Ovary (tissue), 9 donors: ENCODE data around the gene LYZ. TPM values are rescaled to one million over a fixed set of nuclear protein-coding genes. Genes with fewer than 3 reads are reported as not detected.

Experiments used
- DNase-seq, 5 donors: peaks; one replicate each; pipeline ENCODE4 v3.0.0-alpha.2; 2019 to 2020
- H3K27ac ChIP-seq, 2 donors: fragments of 200-600 bp; one replicate each; pipeline versions ENCODE4 v1.5.1 to v1.8.0; 2019 to 2022
- H3K27me3 ChIP-seq: fragments of 200-600 bp; one replicate; pipeline ENCODE4 v1.8.0; 2022
- H3K36me3 ChIP-seq: fragments of 200-600 bp; sonication (generic); one replicate; pipeline ENCODE4 v1.5.1; 2019
- H3K4me1 ChIP-seq: one replicate; pipeline ENCODE4 v1.8.1; 2013; ENCODE audit warnings: mild to moderate bottlenecking, moderate library complexity; ENCODE audit not compliant: insufficient read depth
- H3K4me3 ChIP-seq: fragments of 200-600 bp; sonication (generic); one replicate; pipeline ENCODE4 v1.5.1; 2017
- H3K9me3 ChIP-seq, 2 donors: fragments of 200-600 bp in 1 of 2; sonication (generic) in 1 of 2; one replicate each; pipeline versions ENCODE4 v1.5.1 to v1.8.1; 2013 to 2019; ENCODE audit warnings: mild to moderate bottlenecking in 1 of 2, moderate library complexity in 1 of 2
- EP300 ChIP-seq: sonication (generic); formaldehyde crosslinking; IDR thresholded peaks from one replicate; pipeline ENCODE4 v1.6.1; 2017; ENCODE audit warnings: antibody characterized with exemption
- POLR2A ChIP-seq: fragments of 450-650 bp; IDR thresholded peaks from one replicate; pipeline ENCODE4 v1.6.1; 2017; ENCODE audit warnings: antibody characterized with exemption, mild to moderate bottlenecking, moderate library complexity
- WGBS, 3 donors: extraction: QIAGEN DNeasy Blood & Tissue Kit in 1 of 3; methylation state at CpG; one replicate each; pipeline versions ENCODE4 v1.1.5 to v1.1.7; 2013 to 2017; 5-methylcytosine and 5-hydroxymethylcytosine counted together
- intact Hi-C, 4 donors: fragments of 100-400 bp; cut with DNase I; formaldehyde crosslinking; loops; one replicate each; pipeline versions ENCODE4 v1.11.0 to v1.15.1; 2022 to 2023
- polyA plus RNA-seq, 2 donors: library from polyadenylated mRNA; stranded (reverse); fragments of 200-250 nt in 1 of 2; fragments of 350-450 nt in 1 of 2; fragmentation: Illumina TruSeq in 1 of 2; extraction: RNeasy Lipid Tissue Mini Kit (QIAGEN cat#74804) in 1 of 2; gene quantifications; one replicate each; pipeline ENCODE4 v1.2.3, GENCODE V29; 2013 to 2014
- total RNA-seq, 7 donors: library from RNA; depleted of rRNA in 2 of 7; stranded (reverse); fragments of >200 nt in 2 of 7; fragmentation: NEBNext Ultra II Directional in 3 of 7; extraction: Animal tissue kit (Norgen Biotek cat#: 25700) in 3 of 7; gene quantifications; one replicate each; pipeline versions ENCODE4 v1.1.0 to v1.2.4, GENCODE V29; 2016 to 2023
- TF ChIP-seq, protein P1 (sequence below), 3 donors: fragments of 450-650 bp in 2 of 3; fragments of 200-600 bp in 1 of 3; IDR thresholded peaks; one replicate each; pipeline versions ENCODE4 v1.5.1 to v1.8.0; 2016 to 2022; ENCODE audit warnings: antibody characterized with exemption in 3 of 3, mild to moderate bottlenecking in 1 of 3
- donor health status: DM: no; HTN: no; CAD: no; lungs with moderate emphysema.
- donor health status: DM: no; HTN: no; CAD: no.
- donor health status: Bipolar disorder and iron deficiency.
- donor health status: DM: yes; HTN: yes; CAD: no.
- donor health status: DM: no; HTN: no; CAD: no.
- donor health status: DM: yes; HTN: yes; CAD: no.

LYZ gene
- total and polyA plus RNA-seq, 9 donors = 6.5 to 233 (median 14.2) TPM

DNA sequence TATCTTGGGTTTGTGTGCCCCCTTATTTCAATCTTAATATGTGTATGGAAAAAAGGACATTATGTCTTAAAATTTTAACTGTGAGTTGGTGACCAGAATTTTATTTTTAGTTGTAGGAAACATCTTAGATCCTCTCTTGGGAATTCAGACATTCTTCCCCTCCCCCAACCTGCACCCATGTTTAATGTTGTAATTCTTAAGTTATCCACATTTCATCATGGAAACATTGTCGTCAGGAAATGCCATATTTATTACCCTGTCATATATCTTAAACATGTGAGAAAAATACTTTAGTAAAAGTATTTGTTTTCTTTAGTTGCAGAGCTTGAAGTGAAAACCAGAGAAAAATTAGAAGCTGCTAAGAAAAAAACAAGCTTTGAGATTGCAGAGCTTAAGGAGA, 41.6 kb downstream of the LYZ start:
- H3K9me3 ChIP-seq = no peaks in the 10 kb centered on the region
- no peaks in the 10 kb centered on the region for H3K27me3 ChIP-seq
- TF ChIP-seq EP300 (no peak), POLR2A (no peak)
- TF ChIP-seq, protein P1, sequence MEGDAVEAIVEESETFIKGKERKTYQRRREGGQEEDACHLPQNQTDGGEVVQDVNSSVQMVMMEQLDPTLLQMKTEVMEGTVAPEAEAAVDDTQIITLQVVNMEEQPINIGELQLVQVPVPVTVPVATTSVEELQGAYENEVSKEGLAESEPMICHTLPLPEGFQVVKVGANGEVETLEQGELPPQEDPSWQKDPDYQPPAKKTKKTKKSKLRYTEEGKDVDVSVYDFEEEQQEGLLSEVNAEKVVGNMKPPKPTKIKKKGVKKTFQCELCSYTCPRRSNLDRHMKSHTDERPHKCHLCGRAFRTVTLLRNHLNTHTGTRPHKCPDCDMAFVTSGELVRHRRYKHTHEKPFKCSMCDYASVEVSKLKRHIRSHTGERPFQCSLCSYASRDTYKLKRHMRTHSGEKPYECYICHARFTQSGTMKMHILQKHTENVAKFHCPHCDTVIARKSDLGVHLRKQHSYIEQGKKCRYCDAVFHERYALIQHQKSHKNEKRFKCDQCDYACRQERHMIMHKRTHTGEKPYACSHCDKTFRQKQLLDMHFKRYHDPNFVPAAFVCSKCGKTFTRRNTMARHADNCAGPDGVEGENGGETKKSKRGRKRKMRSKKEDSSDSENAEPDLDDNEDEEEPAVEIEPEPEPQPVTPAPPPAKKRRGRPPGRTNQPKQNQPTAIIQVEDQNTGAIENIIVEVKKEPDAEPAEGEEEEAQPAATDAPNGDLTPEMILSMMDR (IDR thresholded peaks at IDR 0.05) = no peak
- H3K4me1 ChIP-seq = no peaks in the 10 kb centered on the region
- H3K4me3 ChIP-seq = no peak overlapping the region
- WGBS, 3 donors = 41 to 47% (median 43%) methylated on average over 1 of the region's 1 CpG
- DNase-seq = no peak
- H3K27ac ChIP-seq = no peak overlapping the region
- no peaks in the 10 kb centered on the region for H3K36me3 ChIP-seq
- intact Hi-C loops = loop anchor here in 2 of 4 donors (10.0 kb wide), 2 partner anchors 185 to 255 kb away; no protein-coding TSS in a partner anchor

- no peak for TF ChIP-seq POLR2A
- no peak for TF ChIP-seq EP300
- TF ChIP-seq, protein P1 (IDR thresholded peaks at IDR 0.05) = no peak
- no peaks in the 10 kb centered on the region for H3K36me3 ChIP-seq
- H3K27ac ChIP-seq = no peak overlapping the region
- WGBS, 3 donors = 94 to 99% (median 98%) methylated on average over 1 of the region's 1 CpG
- no peaks in the 10 kb centered on the region for H3K9me3 ChIP-seq
- DNase-seq = no peak
- no peaks in the 10 kb centered on the region for H3K4me1 ChIP-seq
- no peaks in the 10 kb centered on the region for H3K27me3 ChIP-seq
- intact Hi-C loops = loop anchor here in 1 of 4 donors (10.0 kb wide), 1 partner anchor 252 kb away; no protein-coding TSS in a partner anchor
- H3K4me3 ChIP-seq = no peak overlapping the region
Measured at GRCh38 chr12:69392179-69392928, 44.2 kb downstream of the LYZ start.

GRCh38 chr12:69396041-69396440, 47.9 kb downstream of the LYZ start:
- Histone ChIP-seq H3K4me3 (no peak overlapping the region), H3K9me3 (no peaks in the 10 kb centered on the region), H3K27ac (no peak overlapping the region), H3K27me3 (no peaks in the 10 kb centered on the region), H3K4me1 (no peaks in the 10 kb centered on the region), H3K36me3 (no peaks in the 10 kb centered on the region)
- WGBS, 3 donors = 67 to 91% (median 89%) methylated on average over 1 of the region's 1 CpG
- intact Hi-C loops = loop anchor here in 1 of 4 donors (10.0 kb wide), 1 partner anchor 249 kb away; no protein-coding TSS in a partner anchor
- TF ChIP-seq EP300 = no peak
- no peak for TF ChIP-seq POLR2A
- TF ChIP-seq, protein P1 (IDR thresholded peaks at IDR 0.05) = no peak
- no peak for DNase-seq

DNA sequence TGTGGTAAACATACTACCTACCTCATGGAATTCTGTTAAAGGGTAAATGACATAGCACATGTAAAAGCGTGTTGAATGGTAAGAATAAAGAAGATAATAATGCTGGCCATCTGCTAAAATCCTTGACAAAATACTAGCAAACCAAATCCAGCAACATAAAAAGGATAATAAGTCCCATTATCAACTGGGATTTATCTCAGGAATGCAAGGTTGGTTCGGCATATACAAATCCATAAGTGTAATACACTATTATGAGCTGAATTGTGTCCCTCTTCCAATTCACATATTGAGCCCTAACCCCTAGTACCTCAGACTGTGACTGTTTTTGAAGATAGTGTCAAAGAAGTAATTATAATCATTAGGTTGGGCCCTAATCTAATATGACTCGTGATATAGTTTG, 48.8 kb downstream of the LYZ start:
- Histone ChIP-seq H3K27me3 (no peaks in the 10 kb centered on the region), H3K4me3 (no peak overlapping the region), H3K9me3 (no peaks in the 10 kb centered on the region), H3K4me1 (no peaks in the 10 kb centered on the region), H3K36me3 (no peaks in the 10 kb centered on the region), H3K27ac (no peak overlapping the region)
- 96% methylated on average over 3 of the region's 3 CpGs for WGBS, 3 donors
- no peak for DNase-seq
- TF ChIP-seq EP300 (no peak), POLR2A (no peak)
- TF ChIP-seq, protein P1 (IDR thresholded peaks at IDR 0.05) = no peak
- intact Hi-C loops = loop anchor here in 1 of 4 donors (10.0 kb wide), 1 partner anchor 248 kb away; no protein-coding TSS in a partner anchor
